GM10266 (cell line): ENCODE measurements around the gene ZEB2.
"Not testable (repeated sequence)": the region's sequence is repeated elsewhere in the genome, so short reads cannot be mapped to it uniquely, and the experiment has no call there.

Source experiments
- DNase-seq: peaks from one replicate; pipeline ENCODE4 v3.0.0; 2012; ENCODE audit errors: extremely low spot score
- CTCF ChIP-seq: IDR thresholded peaks from 2 replicates; pipeline ENCODE4 v1.5.1; 2012; ENCODE audit warnings: mild to moderate bottlenecking, low read depth; ENCODE audit not compliant: control insufficient read depth, insufficient read depth; ENCODE audit errors: missing control alignments

Gene ZEB2

GRCh38 chr2:144364944-144365738 is 154.8 kb downstream of the ZEB2 start:
- DNase-seq, result peak; percentile 34
- no peak for TF ChIP-seq CTCF

GRCh38 chr2:144364247-144364646 is 155.7 kb downstream of the ZEB2 start:
- not testable (repeated sequence) for DNase-seq

- no peak for TF ChIP-seq CTCF
These were observed 157.5 kb downstream of the ZEB2 start for GRCh38 chr2:144362401-144362800.

GRCh38 chr2:144361742-144362141 is 158.2 kb downstream of the ZEB2 start:
- no peak for TF ChIP-seq CTCF
- no peak for DNase-seq

More at GRCh38 chr2:144362401-144362800, 157.5 kb downstream of the ZEB2 start:
- DNase-seq, result no peak

- TF ChIP-seq CTCF, result no peak
These were observed 160.2 kb downstream of the ZEB2 start for GRCh38 chr2:144359684-144360083.

GRCh38 chr2:144358979-144359541 is 160.9 kb downstream of the ZEB2 start:
- DNase-seq, result peak; percentile 49
- no peak for TF ChIP-seq CTCF

More at GRCh38 chr2:144359684-144360083, 160.2 kb downstream of the ZEB2 start:
- no peak for DNase-seq

GRCh38 chr2:144358374-144358964 is 161.4 kb downstream of the ZEB2 start:
- TF ChIP-seq CTCF, result no peak
- DNase-seq, result no peak
